Uterus (tissue), 4 donors: ENCODE results near the gene SERHL2. TPM values are rescaled to one million over a fixed set of nuclear protein-coding genes. Genes with fewer than 3 reads are reported as not detected.
"Not testable (repeated sequence)": the region's sequence is repeated elsewhere in the genome, so short reads cannot be mapped to it uniquely, and the experiment has no call there.

ENCODE experiments used
- DNase-seq, 2 donors: peaks; one replicate each; pipeline ENCODE4 v3.0.0-alpha.2; 2019 to 2020
- H3K27ac ChIP-seq, 2 donors: fragments of 200-600 bp; sonication (generic); 1 replicate in 1 of 2; 2 replicates in 1 of 2; pipeline ENCODE4 v1.5.1; 2016 to 2018
- H3K27me3 ChIP-seq, 2 donors: fragments of 200-600 bp; sonication (generic); one replicate each; pipeline ENCODE4 v1.5.1; 2018 to 2019; ENCODE audit warnings: control low read depth in 1 of 2
- H3K36me3 ChIP-seq, 2 donors: fragments of 200-600 bp; sonication (generic); one replicate each; pipeline ENCODE4 v1.5.1; 2019; ENCODE audit warnings: control low read depth in 1 of 2
- H3K4me1 ChIP-seq, 2 donors: fragments of 200-600 bp; sonication (generic); one replicate each; pipeline ENCODE4 v1.5.1; 2018 to 2019; ENCODE audit warnings: control low read depth in 1 of 2
- H3K4me3 ChIP-seq, 2 donors: fragments of 200-600 bp; sonication (generic); 1 replicate in 1 of 2; 2 replicates in 1 of 2; pipeline ENCODE4 v1.5.1; 2018 to 2019; ENCODE audit warnings: mild to moderate bottlenecking in 1 of 2
- H3K9me3 ChIP-seq, 2 donors: fragments of 200-600 bp; sonication (generic); one replicate each; pipeline ENCODE4 v1.5.1; 2019; ENCODE audit warnings: control low read depth in 1 of 2
- POLR2A ChIP-seq, 2 donors: fragments of 450-650 bp; IDR thresholded peaks; one replicate each; pipeline ENCODE4 v1.6.1; 2016; ENCODE audit warnings: antibody characterized with exemption in 2 of 2, mild to moderate bottlenecking in 1 of 2, moderate library complexity in 1 of 2
- intact Hi-C: fragments of 100-400 bp; cut with DNase I; formaldehyde crosslinking; loops from one replicate; pipeline ENCODE4 v1.15.1; 2023; ENCODE audit warnings: low total_unique reads
- total RNA-seq, 4 donors: library from RNA; depleted of rRNA in 3 of 4; stranded (reverse); fragments of >200 nt in 3 of 4; gene quantifications; one replicate each; pipeline versions ENCODE4 v1.1.0 to v1.2.4, GENCODE V29; 2014 to 2023
- TF ChIP-seq, protein P1 (sequence below), 4 experiments: fragments of 200-600 bp in 2 of 4; fragments of 450-650 bp in 2 of 4; sonication (generic) in 2 of 4; IDR thresholded peaks; one replicate each; pipeline ENCODE4 v1.5.1; 2016 to 2019; ENCODE audit warnings: antibody characterized with exemption in 4 of 4, mild to moderate bottlenecking in 2 of 4, moderate library complexity in 1 of 4
- donor health status: DM: yes; HTN: yes; CAD: no.

The SERHL2 gene
- total RNA-seq, 4 donors from 2014 or later, result 3.6 to 9.9 (median 6.7) TPM

- intact Hi-C loops, result no loop called here
- H3K36me3 ChIP-seq, result no peaks in the 10 kb centered on the region
Measured at GRCh38 chr22:42565956-42566355, 12.2 kb downstream of the SERHL2 start.

DNA sequence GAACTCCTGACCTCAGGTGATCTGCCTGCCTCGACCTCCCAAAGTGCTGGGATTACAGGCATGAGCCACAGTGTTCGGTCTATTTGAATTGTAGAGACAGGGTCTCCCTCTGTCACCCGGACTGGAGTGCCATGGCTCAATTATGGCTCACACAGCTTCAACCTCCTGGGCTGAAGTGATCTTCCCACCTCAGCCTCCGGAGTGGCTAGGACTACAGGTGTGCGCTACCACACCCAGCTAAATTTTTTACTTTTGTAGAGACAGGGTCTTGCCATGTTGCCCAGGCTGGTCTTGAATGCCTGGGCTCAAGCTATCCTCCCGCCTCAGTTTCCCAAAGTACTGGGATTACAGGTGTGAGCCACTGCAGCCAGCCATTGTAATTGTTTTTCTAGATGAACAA lies 14.2 kb downstream of the SERHL2 start:
- H3K4me3 ChIP-seq, intact Hi-C loops, H3K27me3 ChIP-seq, H3K27ac ChIP-seq, H3K9me3 ChIP-seq, DNase-seq, H3K36me3 ChIP-seq, H3K4me1 ChIP-seq: not testable (repeated sequence)

More at GRCh38 chr22:42565956-42566355, 12.2 kb downstream of the SERHL2 start:
- no peak for TF ChIP-seq POLR2A (IDR thresholded peaks at IDR 0.05)
- TF ChIP-seq, protein P1, sequence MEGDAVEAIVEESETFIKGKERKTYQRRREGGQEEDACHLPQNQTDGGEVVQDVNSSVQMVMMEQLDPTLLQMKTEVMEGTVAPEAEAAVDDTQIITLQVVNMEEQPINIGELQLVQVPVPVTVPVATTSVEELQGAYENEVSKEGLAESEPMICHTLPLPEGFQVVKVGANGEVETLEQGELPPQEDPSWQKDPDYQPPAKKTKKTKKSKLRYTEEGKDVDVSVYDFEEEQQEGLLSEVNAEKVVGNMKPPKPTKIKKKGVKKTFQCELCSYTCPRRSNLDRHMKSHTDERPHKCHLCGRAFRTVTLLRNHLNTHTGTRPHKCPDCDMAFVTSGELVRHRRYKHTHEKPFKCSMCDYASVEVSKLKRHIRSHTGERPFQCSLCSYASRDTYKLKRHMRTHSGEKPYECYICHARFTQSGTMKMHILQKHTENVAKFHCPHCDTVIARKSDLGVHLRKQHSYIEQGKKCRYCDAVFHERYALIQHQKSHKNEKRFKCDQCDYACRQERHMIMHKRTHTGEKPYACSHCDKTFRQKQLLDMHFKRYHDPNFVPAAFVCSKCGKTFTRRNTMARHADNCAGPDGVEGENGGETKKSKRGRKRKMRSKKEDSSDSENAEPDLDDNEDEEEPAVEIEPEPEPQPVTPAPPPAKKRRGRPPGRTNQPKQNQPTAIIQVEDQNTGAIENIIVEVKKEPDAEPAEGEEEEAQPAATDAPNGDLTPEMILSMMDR (IDR thresholded peaks at IDR 0.05), result no peak
- no peaks in the 10 kb centered on the region for H3K9me3 ChIP-seq
- H3K27ac ChIP-seq, result no peak overlapping the region
- H3K4me1 ChIP-seq, result no peaks in the 10 kb centered on the region
- no peaks in the 10 kb centered on the region for H3K27me3 ChIP-seq
- no peak overlapping the region for H3K4me3 ChIP-seq
- DNase-seq, result no peak

- H3K4me3 ChIP-seq, H3K27me3 ChIP-seq, H3K36me3 ChIP-seq, H3K27ac ChIP-seq, H3K4me1 ChIP-seq, intact Hi-C loops, H3K9me3 ChIP-seq, DNase-seq: not testable (repeated sequence)
Measured at GRCh38 chr22:42570580-42570979, 16.8 kb downstream of the SERHL2 start.

GRCh38 chr22:42571068-42571467 lies 17.3 kb downstream of the SERHL2 start:
- H3K4me3 ChIP-seq, H3K36me3 ChIP-seq, H3K4me1 ChIP-seq, H3K27me3 ChIP-seq, intact Hi-C loops, H3K9me3 ChIP-seq, H3K27ac ChIP-seq, DNase-seq: not testable (repeated sequence)

- intact Hi-C loops, H3K4me1 ChIP-seq, DNase-seq, H3K27ac ChIP-seq, H3K4me3 ChIP-seq, H3K9me3 ChIP-seq, H3K36me3 ChIP-seq, H3K27me3 ChIP-seq: not testable (repeated sequence)
Measured at GRCh38 chr22:42574046-42574445, 20.3 kb downstream of the SERHL2 start.

- H3K27me3 ChIP-seq, H3K9me3 ChIP-seq, intact Hi-C loops, H3K4me1 ChIP-seq, DNase-seq, H3K4me3 ChIP-seq, H3K36me3 ChIP-seq, H3K27ac ChIP-seq: not testable (repeated sequence)
Measured at GRCh38 chr22:42574468-42574867, 20.7 kb downstream of the SERHL2 start.

- intact Hi-C loops, H3K36me3 ChIP-seq: not testable (repeated sequence)
Measured at GRCh38 chr22:42575996-42576574, 22.3 kb downstream of the SERHL2 start.

DNA sequence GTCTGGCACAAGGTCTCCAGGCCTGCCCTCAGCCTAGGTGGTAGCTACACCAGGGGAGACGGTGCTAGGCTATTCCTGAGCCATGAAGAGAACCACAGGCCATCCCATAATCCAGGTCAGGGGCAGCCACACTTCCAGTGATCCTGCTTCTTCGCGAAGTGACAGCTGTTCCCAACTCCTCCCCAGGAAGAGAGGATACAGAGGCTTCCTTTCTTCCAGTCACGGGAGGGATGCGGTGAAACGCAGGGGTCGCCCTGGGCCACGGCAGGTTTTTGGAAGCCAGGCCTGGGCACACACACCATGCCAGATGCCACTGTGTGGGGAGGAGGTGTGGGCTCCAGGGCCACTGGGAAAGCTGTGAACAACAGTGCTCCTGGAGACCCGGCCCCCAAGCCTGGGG lies 23.4 kb downstream of the SERHL2 start:
- intact Hi-C loops, DNase-seq, H3K4me1 ChIP-seq, H3K4me3 ChIP-seq, H3K36me3 ChIP-seq, H3K27ac ChIP-seq, H3K27me3 ChIP-seq, H3K9me3 ChIP-seq: not testable (repeated sequence)

More at GRCh38 chr22:42575996-42576574, 22.3 kb downstream of the SERHL2 start:
- not testable (repeated sequence) for DNase-seq, H3K9me3 ChIP-seq, H3K27me3 ChIP-seq, H3K27ac ChIP-seq, H3K4me1 ChIP-seq, H3K4me3 ChIP-seq

GRCh38 chr22:42577623-42578240 lies 24.0 kb downstream of the SERHL2 start:
- no peaks in the 10 kb centered on the region for H3K4me1 ChIP-seq
- DNase-seq, result no peak
- no peaks in the 10 kb centered on the region for H3K9me3 ChIP-seq
- intact Hi-C loops, result no loop called here
- H3K36me3 ChIP-seq, result no peaks in the 10 kb centered on the region
- H3K4me3 ChIP-seq, result no peak overlapping the region
- no peaks in the 10 kb centered on the region for H3K27me3 ChIP-seq
- no peak overlapping the region for H3K27ac ChIP-seq
- no peak for TF ChIP-seq POLR2A (IDR thresholded peaks at IDR 0.05)
- TF ChIP-seq, protein P1 (IDR thresholded peaks at IDR 0.05), result no peak

DNA sequence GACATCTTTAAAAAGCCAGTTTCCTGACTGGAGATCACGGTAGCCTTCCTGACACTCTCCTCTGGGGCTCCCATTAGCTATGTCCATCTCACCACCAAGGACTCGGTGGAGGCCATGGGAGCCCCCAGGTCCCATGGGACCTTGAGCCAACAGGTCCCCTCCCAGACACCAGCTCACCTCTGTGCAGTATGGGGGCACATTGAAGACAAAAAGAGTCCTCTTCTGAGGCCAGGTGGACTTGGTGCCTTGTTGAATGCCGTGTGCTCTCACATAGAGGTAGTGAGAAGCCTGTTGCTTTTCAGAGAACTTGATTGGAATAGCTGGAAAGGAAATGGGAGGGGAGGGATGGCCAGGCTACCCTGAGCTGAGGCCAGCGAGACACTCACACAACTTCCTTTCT lies 26.3 kb downstream of the SERHL2 start:
- H3K4me3 ChIP-seq, H3K36me3 ChIP-seq, H3K27me3 ChIP-seq, H3K27ac ChIP-seq, intact Hi-C loops, H3K4me1 ChIP-seq, H3K9me3 ChIP-seq, DNase-seq: not testable (repeated sequence)

GRCh38 chr22:42581194-42581761 lies 27.5 kb downstream of the SERHL2 start:
- H3K27me3 ChIP-seq, H3K9me3 ChIP-seq, DNase-seq, H3K4me1 ChIP-seq, H3K36me3 ChIP-seq, intact Hi-C loops: not testable (repeated sequence)
- Histone ChIP-seq H3K4me3 (peak overlapping the region; percentile 58 to 91), H3K27ac (peak overlapping the region; percentile 72 to 79)
